Endothelial cell (in vitro differentiated cells): ENCODE results near the gene SLC9A6. TPM values are rescaled to one million over a fixed set of nuclear protein-coding genes. Genes with fewer than 3 reads are reported as not detected.
"Not testable (repeated sequence)": the region's sequence is repeated elsewhere in the genome, so short reads cannot be mapped to it uniquely, and the experiment has no call there.

ENCODE experiments used
- DNase-seq: peaks from one replicate; pipeline ENCODE4 v3.0.0; 2021; ENCODE audit warnings: low spot score
- H3K27ac Mint-ChIP-seq: one replicate; pipeline ENCODE4 v1.8.0; 2021; ENCODE audit warnings: mixed read lengths, inconsistent platforms; ENCODE audit not compliant: unreplicated experiment
- H3K27me3 Mint-ChIP-seq: one replicate; pipeline ENCODE4 v1.8.0; 2021; ENCODE audit warnings: mild to moderate bottlenecking, moderate library complexity, mixed read lengths, inconsistent platforms; ENCODE audit not compliant: unreplicated experiment
- H3K36me3 Mint-ChIP-seq: one replicate; pipeline ENCODE4 v1.8.0; 2021; ENCODE audit warnings: mild to moderate bottlenecking, low read depth, mixed read lengths, inconsistent platforms; ENCODE audit not compliant: unreplicated experiment
- H3K4me1 Mint-ChIP-seq: one replicate; pipeline ENCODE4 v1.8.0; 2021; ENCODE audit warnings: mild to moderate bottlenecking, mixed read lengths, inconsistent platforms; ENCODE audit not compliant: unreplicated experiment
- H3K4me3 Mint-ChIP-seq: one replicate; pipeline ENCODE4 v1.8.0; 2021; ENCODE audit warnings: mild to moderate bottlenecking, mixed read lengths, inconsistent platforms; ENCODE audit not compliant: unreplicated experiment
- H3K9me3 Mint-ChIP-seq: one replicate; pipeline ENCODE4 v1.8.0; 2021; ENCODE audit warnings: mixed read lengths, inconsistent platforms; ENCODE audit not compliant: unreplicated experiment
- total RNA-seq: library from RNA; stranded (reverse); fragmentation: NEBNext Ultra II Directional; extraction: Animal tissue kit (Norgen Biotek cat#: 25700); gene quantifications from one replicate; pipeline ENCODE4 v1.2.1, GENCODE V29; 2021; ENCODE audit not compliant: unreplicated experiment
- TF ChIP-seq, protein P1 (sequence below): fragments of 200-600 bp; sonication (generic); IDR thresholded peaks from one replicate; pipeline ENCODE4 v1.5.0; 2021; ENCODE audit warnings: antibody characterized with exemption; ENCODE audit not compliant: unreplicated experiment

The SLC9A6 gene
- total RNA-seq, 1 donor from 2014 or later: 12.2 TPM

DNA sequence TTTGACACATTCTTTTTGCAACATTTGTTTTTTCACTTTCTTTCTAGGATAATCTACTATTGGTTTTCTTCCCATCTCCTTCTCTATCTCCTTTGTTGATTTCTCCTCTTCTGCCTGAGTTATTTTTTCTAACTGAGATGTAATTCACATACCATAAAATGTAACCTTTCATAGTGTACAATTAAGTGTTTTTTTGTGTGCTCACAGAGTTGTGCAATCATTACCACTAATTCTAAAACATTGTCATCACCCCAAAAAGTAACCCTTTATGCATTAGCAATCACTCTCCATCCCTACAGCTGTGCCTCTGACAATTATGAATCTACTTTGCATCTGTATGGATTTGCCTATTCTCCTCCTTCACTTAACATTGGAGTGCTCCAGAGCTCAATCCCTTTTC, 95.5 kb downstream of the SLC9A6 start:
- Mint-ChIP-seq H3K27me3 (peaks cover 2% of the 10 kb centered on the region), H3K9me3 (no peaks in the 10 kb centered on the region), H3K4me3 (no peak overlapping the region), H3K4me1 (no peaks in the 10 kb centered on the region), H3K27ac (no peak overlapping the region), H3K36me3 (no peaks in the 10 kb centered on the region)
- DNase-seq: no peak
- TF ChIP-seq, protein P1, sequence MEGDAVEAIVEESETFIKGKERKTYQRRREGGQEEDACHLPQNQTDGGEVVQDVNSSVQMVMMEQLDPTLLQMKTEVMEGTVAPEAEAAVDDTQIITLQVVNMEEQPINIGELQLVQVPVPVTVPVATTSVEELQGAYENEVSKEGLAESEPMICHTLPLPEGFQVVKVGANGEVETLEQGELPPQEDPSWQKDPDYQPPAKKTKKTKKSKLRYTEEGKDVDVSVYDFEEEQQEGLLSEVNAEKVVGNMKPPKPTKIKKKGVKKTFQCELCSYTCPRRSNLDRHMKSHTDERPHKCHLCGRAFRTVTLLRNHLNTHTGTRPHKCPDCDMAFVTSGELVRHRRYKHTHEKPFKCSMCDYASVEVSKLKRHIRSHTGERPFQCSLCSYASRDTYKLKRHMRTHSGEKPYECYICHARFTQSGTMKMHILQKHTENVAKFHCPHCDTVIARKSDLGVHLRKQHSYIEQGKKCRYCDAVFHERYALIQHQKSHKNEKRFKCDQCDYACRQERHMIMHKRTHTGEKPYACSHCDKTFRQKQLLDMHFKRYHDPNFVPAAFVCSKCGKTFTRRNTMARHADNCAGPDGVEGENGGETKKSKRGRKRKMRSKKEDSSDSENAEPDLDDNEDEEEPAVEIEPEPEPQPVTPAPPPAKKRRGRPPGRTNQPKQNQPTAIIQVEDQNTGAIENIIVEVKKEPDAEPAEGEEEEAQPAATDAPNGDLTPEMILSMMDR: no peak

DNA sequence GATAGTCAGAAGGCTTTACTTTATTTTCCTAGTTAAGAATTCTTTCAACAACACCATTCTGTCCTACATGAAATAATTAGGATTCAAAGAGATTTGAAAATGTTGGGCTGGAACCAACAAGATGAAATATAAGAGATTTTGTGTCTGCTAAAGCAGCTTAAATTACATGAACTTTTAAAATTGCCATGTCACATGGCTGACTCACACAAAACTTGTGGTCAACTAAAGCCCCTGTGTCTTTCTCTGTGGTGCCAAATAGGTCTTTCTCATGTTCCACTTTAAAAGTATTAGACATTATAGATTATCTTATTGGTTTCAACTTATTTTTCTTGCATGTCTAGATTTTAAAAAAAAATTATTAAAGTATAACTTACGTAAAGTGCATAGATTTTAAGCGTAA, 101.3 kb downstream of the SLC9A6 start:
- TF ChIP-seq, protein P1: no peak
- Mint-ChIP-seq H3K27me3 (peaks cover 2% of the 10 kb centered on the region), H3K4me1 (no peaks in the 10 kb centered on the region), H3K4me3 (no peak overlapping the region), H3K36me3 (no peaks in the 10 kb centered on the region), H3K9me3 (no peaks in the 10 kb centered on the region), H3K27ac (no peak overlapping the region)
- no peak for DNase-seq

DNA sequence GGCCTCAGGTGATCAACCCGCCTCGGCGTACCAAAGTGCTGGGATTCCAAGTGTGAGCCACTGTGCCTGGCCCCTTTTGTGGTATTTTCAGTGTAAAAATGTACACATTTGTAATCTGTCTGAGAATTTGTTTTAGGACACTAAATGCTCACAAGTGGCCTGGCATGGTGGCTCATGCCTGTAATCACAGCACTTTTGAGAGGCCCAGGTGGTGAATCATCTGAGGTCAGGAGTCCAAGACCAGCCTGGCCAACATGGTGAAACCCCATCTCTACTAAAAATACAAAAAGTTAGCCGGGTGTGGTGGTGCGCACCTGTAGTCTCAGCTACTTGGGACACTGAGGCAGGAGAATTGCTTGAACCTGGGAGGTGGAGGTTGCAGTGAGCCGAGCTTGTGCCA, 106.7 kb downstream of the SLC9A6 start:
- not testable (repeated sequence) for H3K27me3 Mint-ChIP-seq, H3K4me1 Mint-ChIP-seq, H3K9me3 Mint-ChIP-seq

DNA sequence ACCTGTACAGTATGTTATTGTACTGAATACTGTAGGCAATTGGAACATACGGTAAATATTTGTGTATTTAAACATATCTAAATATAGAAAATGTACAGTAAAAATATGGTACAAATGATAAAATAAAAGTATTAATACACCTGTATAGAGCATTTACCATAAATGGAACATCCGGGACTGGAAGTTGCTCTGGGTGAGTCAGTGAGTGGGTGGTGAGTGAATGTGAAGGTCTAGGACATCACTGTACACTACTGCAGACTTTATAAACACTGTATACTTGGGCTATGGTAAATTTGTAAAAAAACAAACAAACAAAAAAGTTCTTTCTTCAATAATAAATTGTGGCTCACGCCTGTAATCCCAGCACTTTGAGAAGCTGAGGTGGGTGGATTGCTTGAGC, 109.7 kb downstream of the SLC9A6 start:
- DNase-seq: no peak
- no peaks in the 10 kb centered on the region for H3K27me3 Mint-ChIP-seq
- TF ChIP-seq, protein P1: no peak
- no peaks in the 10 kb centered on the region for H3K9me3 Mint-ChIP-seq
- no peaks in the 10 kb centered on the region for H3K4me1 Mint-ChIP-seq
- no peak overlapping the region for H3K4me3 Mint-ChIP-seq
- H3K36me3 Mint-ChIP-seq: no peaks in the 10 kb centered on the region
- H3K27ac Mint-ChIP-seq: no peak overlapping the region

More for the DNA sequence above, 106.7 kb downstream of the SLC9A6 start:
- not testable (repeated sequence) for H3K36me3 Mint-ChIP-seq, H3K4me3 Mint-ChIP-seq, H3K27ac Mint-ChIP-seq, DNase-seq

Other genes starting within 250 kb of the SLC9A6 start
- gene CT45A3, start 217.2 kb upstream of the SLC9A6 start, total RNA-seq: not detected
- gene CT45A5, start 199.9 kb upstream of the SLC9A6 start, total RNA-seq: not detected
- gene CT45A6, start 182.6 kb upstream of the SLC9A6 start, total RNA-seq: not detected
- gene CT45A2, start 165.4 kb upstream of the SLC9A6 start, total RNA-seq: not detected
- gene CT45A7, start 148.2 kb upstream of the SLC9A6 start, total RNA-seq: not detected
- not detected for gene CT45A8, start 130.9 kb upstream of the SLC9A6 start, total RNA-seq
- not detected for gene CT45A9, start 113.6 kb upstream of the SLC9A6 start, total RNA-seq
- not detected for gene CT45A10, start 92.0 kb upstream of the SLC9A6 start, total RNA-seq
- 0.15 TPM for gene SAGE1, start 91.7 kb upstream of the SLC9A6 start, total RNA-seq
- 18.2 TPM for gene MMGT1, start 11.4 kb upstream of the SLC9A6 start, total RNA-seq
- gene FHL1, start 162.1 kb downstream of the SLC9A6 start, total RNA-seq: 5.6 TPM